GM23248 (cell line): Measurements from ENCODE around the gene GLRX. TPM values are rescaled to one million over a fixed set of nuclear protein-coding genes. Genes with fewer than 3 reads are reported as not detected.
"Not testable (repeated sequence)": the region's sequence is repeated elsewhere in the genome, so short reads cannot be mapped to it uniquely, and the experiment has no call there.

Experiments used
- DNase-seq: peaks from one replicate; pipeline ENCODE4 v3.0.0-alpha.2; 2015
- H2AFZ ChIP-seq: fragments of 200-600 bp; sonication (generic); 2 replicates; pipeline ENCODE4 v1.6.1; 2016; ENCODE audit warnings: antibody characterized with exemption
- H3F3A ChIP-seq: fragments of 200-600 bp; sonication (generic); 2 replicates; pipeline ENCODE4 v1.6.1; 2016; ENCODE audit warnings: mild to moderate bottlenecking, antibody characterized with exemption, mixed run types; ENCODE audit not compliant: insufficient read depth
- H3K27ac ChIP-seq: fragments of 200-600 bp; sonication (generic); 2 replicates; pipeline ENCODE4 v1.5.1; 2016; ENCODE audit warnings: mild to moderate bottlenecking
- H3K27me3 ChIP-seq: fragments of 200-600 bp; sonication (generic); replicated peaks from 2 replicates; pipeline ENCODE4 v1.6.1; 2016; ENCODE audit warnings: mild to moderate bottlenecking; ENCODE audit not compliant: insufficient read depth
- H3K36me3 ChIP-seq: fragments of 200-600 bp; sonication (generic); 2 replicates; pipeline ENCODE4 v1.6.1; 2016; ENCODE audit warnings: low read depth, mild to moderate bottlenecking
- H3K4me1 ChIP-seq: fragments of 200-600 bp; sonication (generic); 2 replicates; pipeline ENCODE4 v1.6.1; 2016; ENCODE audit warnings: mild to moderate bottlenecking; ENCODE audit not compliant: insufficient read depth
- H3K4me2 ChIP-seq: fragments of 200-600 bp; sonication (generic); one replicate; pipeline ENCODE4 v1.6.1; 2016; ENCODE audit warnings: mild to moderate bottlenecking; ENCODE audit not compliant: unreplicated experiment
- H3K4me3 ChIP-seq: fragments of 200-600 bp; sonication (generic); 2 replicates; pipeline ENCODE4 v1.5.1; 2016; ENCODE audit warnings: mild to moderate bottlenecking
- H3K79me2 ChIP-seq: fragments of 200-600 bp; sonication (generic); 2 replicates; pipeline ENCODE4 v1.6.1; 2016; ENCODE audit warnings: mild to moderate bottlenecking; ENCODE audit not compliant: insufficient read depth
- H3K9ac ChIP-seq: fragments of 200-600 bp; sonication (generic); 2 replicates; pipeline ENCODE4 v1.6.1; 2016; ENCODE audit warnings: mild to moderate bottlenecking
- H3K9me2 ChIP-seq: fragments of 200-600 bp; sonication (generic); 2 replicates; pipeline ENCODE4 v1.6.1; 2016; ENCODE audit warnings: mixed run types, mild to moderate bottlenecking, moderate library complexity; ENCODE audit not compliant: insufficient read depth
- H3K9me3 ChIP-seq: fragments of 200-600 bp; sonication (generic); one replicate; pipeline ENCODE4 v1.6.1; 2017; ENCODE audit warnings: low read depth
- H4K20me1 ChIP-seq: fragments of 200-600 bp; sonication (generic); 2 replicates; pipeline ENCODE4 v1.6.0; 2016; ENCODE audit not compliant: insufficient read depth
- EZH2 ChIP-seq: fragments of 200-600 bp; sonication (generic); IDR thresholded peaks from 2 replicates; pipeline ENCODE4 v1.6.1; 2018; ENCODE audit warnings: antibody characterized with exemption, mild to moderate bottlenecking; ENCODE audit not compliant: insufficient read depth, poor library complexity, severe bottlenecking
- EZH2phosphoT487 ChIP-seq: fragments of 200-600 bp; sonication (generic); IDR thresholded peaks from 2 replicates; pipeline ENCODE4 v1.6.1; 2018; ENCODE audit warnings: antibody characterized with exemption, moderate library complexity, mild to moderate bottlenecking, low read depth; ENCODE audit not compliant: insufficient read depth
- whole genome bisulfite sequencing, 2 experiments: methylation state at CpG; one replicate each; pipeline ENCODE4 v1.1.6; 2015 to 2017; ENCODE audit warnings: low lambda C conversion rate in 2 of 2, low coverage in 1 of 2; ENCODE audit errors: missing lambda C conversion rate in 2 of 2; 5-methylcytosine and 5-hydroxymethylcytosine counted together
- in situ Hi-C: fragments of 300-500 bp; cut with MboI; formaldehyde crosslinking; loops from 2 replicates; pipeline ENCODE4 v1.15.0; 2020
- polyA plus RNA-seq: library from polyadenylated mRNA; unstranded; fragments of >200 nt; fragmentation: Nextera tagmentation; extraction: Ambion mirVana; gene quantifications from 2 replicates; pipeline ENCODE4 v1.2.1, GENCODE V29; 2016
- total RNA-seq: library from RNA; depleted of rRNA; stranded (reverse); fragments of >200 nt; shearing (Covaris generic); gene quantifications from 2 replicates; pipeline ENCODE4 v1.2.3, GENCODE V29; 2014

Gene GLRX
- total and polyA plus RNA-seq, 2 experiments from 2014 or later: 144 to 316 TPM

GRCh38 chr5:95856501-95856981, 34.0 kb upstream of the GLRX start:
- 97 to 98% methylated on average over 7 of the region's 7 CpGs for WGBS, 2 experiments
- Histone ChIP-seq H2AFZ (no peak overlapping the region), H3K4me3 (no peak overlapping the region), H3K9ac (no peak overlapping the region), H3K4me2 (no peak overlapping the region), H3K9me3 (no peaks in the 10 kb centered on the region), H3F3A (peaks cover 39% of the 10 kb centered on the region), H3K4me1 (peaks cover 38% of the 10 kb centered on the region), H3K27ac (peak overlapping the region; percentile 98; the same call in 1 of the 2 replicates), H3K79me2 (no peaks in the 10 kb centered on the region), H3K36me3 (no peaks in the 10 kb centered on the region), H3K9me2 (no peaks in the 10 kb centered on the region), H3K27me3 (no peaks in the 10 kb centered on the region), H4K20me1 (no peaks in the 10 kb centered on the region)
- no peak for DNase-seq
- TF ChIP-seq EZH2phosphoT487: no peak
- TF ChIP-seq EZH2: no peak
- in situ Hi-C loops: no loop called here

GRCh38 chr5:95853490-95853889, 31.0 kb upstream of the GLRX start:
- no peak overlapping the region for H3K4me2 ChIP-seq
- in situ Hi-C loops: no loop called here
- TF ChIP-seq EZH2phosphoT487: no peak
- TF ChIP-seq EZH2: no peak
- no peak overlapping the region for H2AFZ ChIP-seq
- no peaks in the 10 kb centered on the region for H3K79me2 ChIP-seq
- H3K9ac ChIP-seq: no peak overlapping the region
- no peak overlapping the region for H3K27ac ChIP-seq
- no peaks in the 10 kb centered on the region for H3K27me3 ChIP-seq
- WGBS, 2 experiments: 86 to 98% methylated on average over 3 of the region's 3 CpGs
- no peak for DNase-seq
- H3K9me3 ChIP-seq: no peaks in the 10 kb centered on the region
- no peak overlapping the region for H3K4me3 ChIP-seq
- H3F3A ChIP-seq: peaks cover 23% of the 10 kb centered on the region
- H3K4me1 ChIP-seq: peaks cover 25% of the 10 kb centered on the region
- H4K20me1 ChIP-seq: no peaks in the 10 kb centered on the region
- H3K9me2 ChIP-seq: no peaks in the 10 kb centered on the region
- no peaks in the 10 kb centered on the region for H3K36me3 ChIP-seq

DNA sequence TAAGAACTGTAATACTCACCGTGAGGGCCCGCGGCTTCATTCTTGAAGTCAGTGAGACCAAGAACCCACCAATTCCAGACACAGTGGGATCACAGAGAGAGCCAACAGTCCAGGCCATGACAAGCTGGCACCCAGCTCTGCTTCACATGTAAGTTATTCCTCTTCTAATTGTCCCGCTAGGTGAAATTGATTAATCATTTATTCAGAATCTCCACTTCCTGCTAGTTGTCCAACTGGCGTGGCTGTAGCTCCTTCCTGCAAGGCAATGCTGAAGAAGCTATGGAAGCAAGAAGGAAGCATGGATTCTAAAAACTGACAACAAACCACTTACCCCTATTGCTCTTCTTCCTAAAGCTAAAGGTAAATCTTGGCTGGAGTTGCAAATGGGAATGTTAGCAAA, 30.0 kb upstream of the GLRX start:
- Histone ChIP-seq H3K79me2 (no peaks in the 10 kb centered on the region), H3K27ac (no peak overlapping the region), H3K4me1 (peaks cover 27% of the 10 kb centered on the region), H3K9me3 (no peaks in the 10 kb centered on the region), H3K27me3 (no peaks in the 10 kb centered on the region), H2AFZ (no peak overlapping the region), H3K4me3 (no peak overlapping the region), H3F3A (peaks cover 16% of the 10 kb centered on the region), H3K36me3 (no peaks in the 10 kb centered on the region), H3K9ac (no peak overlapping the region), H3K4me2 (no peak overlapping the region), H3K9me2 (no peaks in the 10 kb centered on the region), H4K20me1 (no peaks in the 10 kb centered on the region)
- in situ Hi-C loops: no loop called here
- 93 to 94% methylated on average over 5 of the region's 5 CpGs for WGBS, 2 experiments
- no peak for DNase-seq
- no peak for TF ChIP-seq EZH2phosphoT487
- no peak for TF ChIP-seq EZH2

GRCh38 chr5:95851141-95851540, 28.6 kb upstream of the GLRX start:
- in situ Hi-C loops: not testable (repeated sequence)
- WGBS, 2 experiments: 96 to 97% methylated on average over 23 to 34 of the region's 34 CpGs

GRCh38 chr5:95850391-95850894, 27.9 kb upstream of the GLRX start:
- WGBS, 2 experiments: 93 to 96% methylated on average over 5 of the region's 5 CpGs
- Histone ChIP-seq H3K9ac (no peak overlapping the region), H3K9me2 (no peaks in the 10 kb centered on the region), H3K4me2 (no peak overlapping the region), H3K27ac (no peak overlapping the region), H3K27me3 (no peaks in the 10 kb centered on the region), H3K4me3 (no peak overlapping the region), H2AFZ (no peak overlapping the region), H3K9me3 (no peaks in the 10 kb centered on the region), H3K36me3 (no peaks in the 10 kb centered on the region), H3K4me1 (peaks cover 27% of the 10 kb centered on the region), H3K79me2 (no peaks in the 10 kb centered on the region), H4K20me1 (no peaks in the 10 kb centered on the region), H3F3A (peaks cover 8% of the 10 kb centered on the region; the same call in 1 of the 2 replicates)
- in situ Hi-C loops: no loop called here
- peak; percentile 52 for DNase-seq
- no peak for TF ChIP-seq EZH2phosphoT487
- TF ChIP-seq EZH2: no peak

More at GRCh38 chr5:95851141-95851540, 28.6 kb upstream of the GLRX start:
- not testable (repeated sequence) for H3F3A ChIP-seq, H3K9me2 ChIP-seq, H3K27me3 ChIP-seq, H3K36me3 ChIP-seq, H3K27ac ChIP-seq, H2AFZ ChIP-seq, H3K4me2 ChIP-seq, DNase-seq, H4K20me1 ChIP-seq, H3K9me3 ChIP-seq, H3K9ac ChIP-seq, H3K79me2 ChIP-seq, H3K4me3 ChIP-seq
- H3K4me1 ChIP-seq: peaks cover 27% of the 10 kb centered on the region
